Stimulated activated CD4-positive, alpha-beta T cell treated with anti-CD3 and anti-CD28 coated beads, Interleukin-1b, Interleukin-23, amount 100 ng/mL, for 24 hours (primary cell): Measurements from ENCODE around the gene RPL18.

Experiments used
- DNase-seq, 4 experiments: peaks; one replicate each; pipeline ENCODE4 v3.0.0-alpha.2; 2020; ENCODE audit warnings: low read depth in 4 of 4, low spot score in 1 of 4

Gene RPL18

DNA sequence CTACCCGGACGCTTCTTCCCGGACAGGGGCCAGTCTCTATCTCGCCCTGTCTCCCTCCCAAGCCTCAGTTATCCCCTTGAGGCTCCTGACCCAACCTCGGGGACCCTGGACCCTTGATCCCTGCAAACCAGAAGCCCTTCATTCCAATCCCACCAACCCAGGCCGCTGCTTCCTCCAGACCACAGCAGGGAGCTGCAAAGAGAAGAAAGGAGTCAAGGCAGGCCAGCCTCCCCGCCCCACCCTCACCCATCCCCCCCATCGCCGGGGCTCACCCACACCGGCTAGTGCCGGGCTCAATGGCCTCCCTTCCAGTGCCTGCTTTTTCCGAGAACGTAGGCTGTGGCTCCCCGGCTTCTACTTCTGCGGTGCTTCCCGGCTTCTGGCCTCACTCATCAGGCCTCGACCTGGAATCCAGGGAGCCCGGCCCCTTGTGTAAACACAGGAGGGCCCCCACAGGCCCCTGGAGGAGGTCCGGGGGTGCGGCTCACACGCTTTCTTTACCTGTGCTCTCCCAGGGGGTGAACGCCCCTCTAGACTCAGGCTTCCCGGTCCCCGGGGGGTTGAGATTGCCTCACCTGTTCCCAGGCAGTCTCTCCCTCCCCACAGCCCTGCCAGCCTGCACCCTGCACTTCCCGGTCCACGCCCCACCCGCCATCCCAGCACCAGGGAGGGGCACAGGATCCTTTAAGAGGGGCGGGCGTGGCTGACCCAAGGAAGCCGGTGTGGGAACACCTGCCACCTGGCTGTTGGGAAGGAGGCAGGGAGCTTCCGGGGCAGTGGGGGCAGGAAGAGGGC, 4.3 kb downstream of the RPL18 start, which contains the start of gene FAM83E:
FAM83E (minus strand) TSS at position 641 of the 795 bp plus-strand sequence. CDS start 1,704 bp downstream, outside the sequence.
- DNase-seq, result no peak

DNA sequence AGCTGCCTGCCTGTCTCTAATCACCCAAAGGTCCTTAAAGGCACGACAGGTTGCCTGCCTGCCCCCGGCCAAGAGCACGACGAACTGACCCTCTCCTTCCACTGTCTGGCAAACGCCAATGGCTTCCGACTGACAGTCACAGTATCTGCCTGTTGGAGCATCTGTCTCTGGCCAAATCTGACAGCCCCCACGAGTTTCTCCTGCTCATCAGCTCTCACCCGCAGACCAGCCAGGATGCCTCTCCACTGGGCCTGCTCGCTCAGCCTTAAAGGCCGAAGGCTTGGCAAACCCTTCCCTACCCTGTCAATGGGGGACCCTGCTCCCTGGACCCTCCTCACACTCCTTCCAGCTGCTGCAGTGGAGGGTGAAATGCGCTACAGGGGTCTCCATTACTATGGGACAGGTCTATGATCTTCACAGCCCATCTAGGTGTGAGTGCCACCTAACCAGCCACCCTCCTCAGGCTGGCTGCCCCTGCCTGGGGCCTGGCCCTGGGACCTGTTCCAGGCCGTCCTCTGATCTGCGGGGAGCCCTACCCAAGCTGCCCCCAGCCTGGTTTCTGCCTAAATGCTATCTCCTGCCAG, 5.0 kb downstream of the RPL18 start:
- DNase-seq, result no peak

DNA sequence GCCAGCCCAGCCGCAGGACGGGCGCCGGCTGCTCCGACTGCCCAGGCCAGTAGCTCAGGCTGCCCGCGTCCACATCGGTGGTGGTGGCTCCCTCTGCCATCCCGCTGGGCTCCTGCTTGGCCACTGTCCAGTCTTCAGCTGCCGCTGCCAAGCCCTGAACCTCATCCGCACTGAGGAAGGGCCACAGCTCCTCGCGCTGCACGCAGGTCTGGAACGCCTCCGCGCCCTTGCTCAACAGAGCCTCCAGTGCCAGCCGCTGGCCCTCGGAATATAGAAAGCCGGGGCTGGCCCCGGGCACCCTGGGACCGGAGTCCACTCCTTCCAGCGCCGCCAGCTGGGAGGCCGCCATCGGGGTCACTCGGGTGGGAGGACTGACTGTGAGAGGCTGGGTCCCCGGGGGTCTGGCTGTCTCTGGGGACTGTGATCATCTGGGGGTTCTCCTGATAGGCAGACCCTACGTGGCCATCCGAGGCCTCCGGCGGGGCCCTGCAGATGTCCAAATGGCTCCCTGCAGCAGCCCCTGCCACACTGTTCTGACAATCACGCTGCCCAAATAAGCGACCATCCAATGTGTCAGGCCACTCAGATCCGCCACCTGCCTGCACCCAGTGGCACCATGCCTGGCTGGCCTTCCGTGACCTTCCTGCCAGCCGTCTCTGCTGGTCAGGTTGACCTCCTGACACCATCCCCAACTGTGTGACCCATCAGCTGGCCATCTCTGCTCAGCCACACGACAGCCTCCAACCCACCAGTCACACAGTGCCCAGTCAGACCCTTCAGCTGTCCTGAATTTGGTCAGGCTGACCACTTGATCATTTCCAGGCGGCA, 5.7 kb downstream of the RPL18 start:
- no peak for DNase-seq

GRCh38 chr19:48611872-48612271, 7.1 kb downstream of the RPL18 start:
- no peak for DNase-seq

GRCh38 chr19:48609571-48610108, 9.3 kb downstream of the RPL18 start:
- no peak for DNase-seq

- no peak for DNase-seq
Observed at GRCh38 chr19:48608798-48609263, 10.1 kb downstream of the RPL18 start.

- no peak for DNase-seq
Observed at GRCh38 chr19:48607359-48607755, 11.6 kb downstream of the RPL18 start.

GRCh38 chr19:48606463-48607358, 12.3 kb downstream of the RPL18 start, which contains the start of gene SPACA4:
Gene SPACA4 (plus strand): TSS chr19:48606742. CDS start chr19:48606979, 237 bp downstream.
- no peak for DNase-seq

DNA sequence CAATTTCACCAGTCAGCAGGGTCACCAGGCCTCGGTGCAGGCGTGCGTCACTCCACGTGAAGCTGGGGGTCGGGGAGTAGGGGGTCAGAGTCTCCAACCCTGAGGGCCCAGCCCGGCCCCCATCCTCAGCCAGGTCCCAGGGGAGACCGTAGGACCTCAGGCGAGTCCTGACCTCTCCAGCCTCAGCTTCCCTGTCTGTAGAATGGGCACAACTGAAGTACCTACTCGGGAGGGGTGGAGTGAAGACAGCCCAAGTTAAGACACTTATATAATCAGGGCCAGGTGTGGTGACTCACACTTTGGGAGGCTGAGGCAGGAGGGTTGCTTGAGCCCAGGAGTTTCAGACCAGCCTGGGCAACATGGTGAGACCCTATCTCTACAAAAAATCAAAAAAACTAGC, 15.1 kb downstream of the RPL18 start:
- no peak for DNase-seq

DNA sequence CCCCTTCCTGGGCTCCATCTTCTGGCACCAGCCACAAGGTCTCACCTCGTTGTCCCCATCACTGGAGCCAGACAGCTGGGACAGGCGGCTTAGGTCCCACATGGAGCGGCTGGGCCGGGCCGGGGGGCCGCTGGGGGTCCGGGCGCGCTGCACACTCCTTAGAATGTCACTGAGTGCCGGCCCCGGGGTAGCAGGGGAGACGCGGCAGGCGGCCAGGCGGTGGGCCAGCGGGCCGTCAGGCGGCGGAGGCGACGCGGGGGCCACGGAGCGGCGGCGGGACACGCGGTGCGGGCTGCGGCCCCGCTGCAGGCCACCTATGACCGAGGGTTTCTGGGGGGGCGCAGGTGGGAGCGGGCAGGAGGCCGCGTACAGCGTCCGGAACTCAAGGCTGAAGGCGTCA, 15.5 kb downstream of the RPL18 start:
- no peak for DNase-seq

GRCh38 chr19:48603001-48603400, 16.0 kb downstream of the RPL18 start:
- DNase-seq, result no peak

DNA sequence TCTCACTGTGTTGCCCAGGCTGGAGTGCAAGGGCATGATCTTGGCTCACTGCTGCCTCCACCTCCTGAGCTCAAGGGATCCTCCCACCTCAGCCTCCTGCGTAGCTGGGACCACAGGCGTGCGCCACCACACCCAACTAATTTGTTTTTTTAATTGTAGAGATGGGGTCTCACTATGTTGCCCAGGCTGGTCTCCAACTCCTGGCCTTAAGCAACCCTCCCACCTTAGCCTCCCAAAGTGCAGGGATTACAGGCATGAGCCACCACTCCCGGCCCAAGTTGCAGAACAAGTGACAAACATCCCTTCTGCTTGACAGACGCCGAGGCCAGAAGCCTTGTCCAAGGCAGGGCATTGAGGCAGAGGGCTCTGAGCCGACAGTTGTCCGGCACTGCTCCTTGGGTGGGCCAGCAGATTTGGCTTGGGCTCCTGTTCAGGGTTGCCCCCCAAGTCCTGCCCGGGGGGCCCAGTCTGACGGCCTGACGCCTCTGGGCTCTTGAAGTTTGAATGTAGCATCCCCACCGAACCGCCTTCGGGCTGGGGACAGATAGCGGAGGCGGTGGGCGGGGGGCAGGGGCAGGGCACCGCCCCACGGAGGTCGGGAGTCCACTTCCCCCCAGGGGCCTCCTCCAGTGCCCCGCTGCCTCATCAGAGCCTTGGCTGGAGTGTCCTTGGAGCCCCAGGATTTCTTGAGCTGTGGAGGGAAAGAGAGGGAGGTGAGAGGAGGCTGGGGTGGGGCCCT, 18.1 kb downstream of the RPL18 start:
- DNase-seq, result no peak

- DNase-seq, result no peak
Observed at GRCh38 chr19:48598996-48599700, 19.8 kb downstream of the RPL18 start.

DNA sequence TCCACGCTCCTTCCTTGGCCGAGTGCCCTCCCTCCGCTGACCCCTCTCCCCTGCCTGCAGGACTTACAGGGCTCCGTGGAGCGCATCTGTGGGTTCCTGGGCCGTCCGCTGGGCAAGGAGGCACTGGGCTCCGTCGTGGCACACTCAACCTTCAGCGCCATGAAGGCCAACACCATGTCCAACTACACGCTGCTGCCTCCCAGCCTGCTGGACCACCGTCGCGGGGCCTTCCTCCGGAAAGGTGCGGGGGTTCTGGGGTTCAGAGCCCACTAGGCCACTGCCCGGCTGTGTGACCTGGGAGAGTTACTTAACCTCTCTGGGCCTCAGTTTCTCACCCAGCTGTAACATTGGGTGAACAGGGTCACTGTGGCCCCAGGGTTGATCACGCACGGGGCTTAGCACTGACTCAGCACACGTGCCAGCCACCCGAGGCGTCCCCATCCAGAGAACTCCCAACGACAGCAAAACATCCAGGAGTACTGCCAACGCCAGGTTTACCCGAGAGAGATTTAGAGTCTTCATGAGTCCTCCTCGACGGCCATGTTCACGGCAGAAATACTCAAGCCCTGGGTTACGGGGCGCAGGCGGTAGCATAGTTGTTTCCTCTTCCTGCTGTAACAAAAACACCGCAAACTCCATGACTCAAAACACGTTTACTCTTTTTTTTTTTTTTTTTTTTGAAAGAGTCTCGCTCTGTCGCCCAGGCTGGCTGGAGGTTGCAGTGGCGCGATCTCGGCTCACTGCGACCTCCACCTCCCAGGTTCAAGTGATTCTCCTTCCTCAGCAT, 22.1 kb downstream of the RPL18 start:
- no peak for DNase-seq

- no peak for DNase-seq
Observed at GRCh38 chr19:48596237-48596636, 22.7 kb downstream of the RPL18 start.

- no peak for DNase-seq
Observed at GRCh38 chr19:48595833-48596232, 23.1 kb downstream of the RPL18 start.

- no peak for DNase-seq
Observed at GRCh38 chr19:48595171-48595570, 23.8 kb downstream of the RPL18 start.

DNA sequence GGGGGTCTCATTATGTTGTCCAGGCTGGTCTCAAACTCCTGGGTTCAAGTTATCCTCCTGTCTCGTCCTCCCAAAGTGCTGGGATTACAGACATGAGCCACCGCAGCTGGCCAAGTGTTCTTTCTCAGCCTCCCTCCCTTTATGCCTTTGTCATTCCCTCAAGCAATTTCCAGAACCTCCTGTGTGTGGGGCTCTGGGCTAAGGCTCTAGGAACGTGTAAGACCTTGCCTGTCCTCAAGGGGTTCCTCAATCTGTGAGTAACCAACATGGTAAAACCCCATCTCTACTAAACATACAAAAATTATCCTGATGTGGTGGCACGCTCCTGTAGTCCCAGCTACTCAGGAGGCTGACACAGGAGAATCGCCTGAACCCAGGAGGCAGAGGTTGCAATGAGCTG, 28.0 kb downstream of the RPL18 start:
- DNase-seq, result no peak
